HG03469 (cell line): ENCODE data around the gene SIL1.
"Not testable (repeated sequence)": the region's sequence is repeated elsewhere in the genome, so short reads cannot be mapped to it uniquely, and the experiment has no call there.

Experiments used
- ATAC-seq: cut with Tn5 transposase; IDR thresholded peaks from one replicate; pipeline ENCODE4 v1.9.1; 2021; ENCODE audit warnings: mild to moderate bottlenecking, moderate library complexity, moderate number of reproducible peaks; ENCODE audit not compliant: unreplicated experiment

The SIL1 gene

GRCh38 chr5:139040081-139040480, 158.1 kb downstream of the SIL1 start:
- no peak for ATAC-seq

- ATAC-seq: no peak
Measured at GRCh38 chr5:139038613-139039305, 159.4 kb downstream of the SIL1 start.

- no peak for ATAC-seq
Measured at GRCh38 chr5:139037732-139038131, 160.4 kb downstream of the SIL1 start.

- ATAC-seq: not testable (repeated sequence)
Measured at GRCh38 chr5:139036332-139036731, 161.8 kb downstream of the SIL1 start.

- ATAC-seq: no peak
Measured at GRCh38 chr5:139027150-139027549, 171.0 kb downstream of the SIL1 start.

GRCh38 chr5:139025651-139026050, 172.5 kb downstream of the SIL1 start:
- no peak for ATAC-seq

GRCh38 chr5:139023286-139023685, 174.9 kb downstream of the SIL1 start:
- no peak for ATAC-seq

GRCh38 chr5:139022528-139022927, 175.6 kb downstream of the SIL1 start:
- ATAC-seq: no peak

GRCh38 chr5:139021346-139021745, 176.8 kb downstream of the SIL1 start:
- no peak for ATAC-seq

- no peak for ATAC-seq
Measured at GRCh38 chr5:139019880-139020279, 178.3 kb downstream of the SIL1 start.

- no peak for ATAC-seq
Measured at GRCh38 chr5:139019211-139019610, 179.0 kb downstream of the SIL1 start.

- no peak for ATAC-seq
Measured at GRCh38 chr5:139017624-139018023, 180.5 kb downstream of the SIL1 start.

GRCh38 chr5:139016186-139016585, 182.0 kb downstream of the SIL1 start:
- ATAC-seq: no peak

- ATAC-seq: no peak
Measured at GRCh38 chr5:139014726-139015125, 183.4 kb downstream of the SIL1 start.

GRCh38 chr5:139012176-139012575, 186.0 kb downstream of the SIL1 start:
- ATAC-seq: no peak

GRCh38 chr5:139011156-139011555, 187.0 kb downstream of the SIL1 start:
- ATAC-seq: not testable (repeated sequence)

- no peak for ATAC-seq
Measured at GRCh38 chr5:139004374-139005307, 193.5 kb downstream of the SIL1 start.

- no peak for ATAC-seq
Measured at GRCh38 chr5:138999674-139000073, 198.5 kb downstream of the SIL1 start.

- no peak for ATAC-seq
Measured at GRCh38 chr5:138998521-138998920, 199.6 kb downstream of the SIL1 start.

- ATAC-seq: no peak
Measured at GRCh38 chr5:138996120-138996519, 202.0 kb downstream of the SIL1 start.

GRCh38 chr5:138990986-138991590, 207.1 kb downstream of the SIL1 start:
- no peak for ATAC-seq

GRCh38 chr5:138989720-138990119, 208.4 kb downstream of the SIL1 start:
- ATAC-seq: no peak
